ENCODE data around the gene DNLZ. TPM values are rescaled to one million over a fixed set of nuclear protein-coding genes. Genes with fewer than 3 reads are reported as not detected.

Gene DNLZ
- total and polyA plus RNA-seq, 9 of the 15 experiments (the other 6 are each of a cell fraction or from before 2014, with no cell fraction given) = 0.17 to 44.6 (median 3.4) TPM

DNA sequence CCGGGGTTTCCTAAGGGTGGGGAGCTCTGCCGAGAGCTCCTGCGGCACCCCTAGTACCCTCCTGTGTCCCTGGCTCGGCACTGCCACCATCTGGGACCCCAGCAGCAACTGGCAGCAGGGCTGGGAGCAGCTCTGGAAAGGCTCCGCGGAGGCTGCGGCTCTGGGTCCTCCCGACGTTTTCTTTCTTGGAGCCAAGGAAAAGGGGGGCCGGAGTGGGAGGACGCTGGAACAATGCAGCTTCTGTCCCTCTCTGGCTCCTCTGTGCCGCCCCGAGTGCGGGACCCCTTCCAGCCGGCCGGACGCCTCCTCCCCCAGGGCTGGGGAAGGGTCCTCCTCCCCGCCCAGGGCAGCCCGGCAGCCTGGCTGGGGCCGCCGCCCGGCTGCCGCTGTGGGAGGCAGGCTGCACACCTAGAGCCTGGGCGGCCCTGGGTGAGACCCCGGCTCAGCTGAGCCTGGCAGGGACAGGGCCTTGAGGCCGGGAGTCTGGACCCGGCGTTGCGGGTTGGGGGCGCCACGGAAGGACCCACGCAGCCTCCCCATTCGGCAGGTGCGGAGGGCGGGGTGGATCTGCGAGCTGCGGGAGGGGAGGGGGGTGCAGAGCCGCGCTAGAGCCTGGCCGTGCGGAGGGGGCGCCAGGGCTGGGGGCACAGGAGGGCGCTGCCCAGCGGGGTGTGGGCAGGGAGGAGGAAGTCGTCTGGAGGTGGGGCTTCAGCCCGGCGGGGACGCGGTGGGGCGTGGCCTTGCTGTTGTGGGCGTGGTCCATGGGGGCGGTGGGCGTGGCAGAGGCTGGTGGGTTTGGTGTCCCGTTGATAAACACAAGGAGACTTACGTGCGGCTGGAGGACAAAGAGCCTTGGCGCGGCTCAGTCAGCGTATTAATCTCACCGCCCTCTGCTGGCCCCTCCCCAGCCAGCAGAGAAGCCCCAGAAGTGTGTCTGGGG is 21.1 kb downstream of the DNLZ start (continued):
- TF ChIP-seq GABPA (tag; conservative IDR thresholded peaks at IDR 0.05; ENCODE audit: low read depth) (no peak), HOXB6 (CRISPR knock-in tag; IDR thresholded peaks at IDR 0.05; ENCODE audit: borderline replicate concordance) (no peak), ZNF766 (CRISPR knock-in tag; conservative IDR thresholded peaks at IDR 0.05) (no peak), NCOR1 (IDR thresholded peaks at IDR 0.05) (no peak), EGR1 (conservative IDR thresholded peaks at IDR 0.05) (peak; percentile 94), NRF1 (conservative IDR thresholded peaks at IDR 0.05 in 1 of 2, IDR thresholded peaks at IDR 0.05 in 1 of 2) (no peak), CSDE1 (IDR thresholded peaks at IDR 0.05) (no peak), NFE2L1 (tag; IDR thresholded peaks at IDR 0.05; ENCODE audit: borderline replicate concordance, low read depth) (no peak), SAFB (IDR thresholded peaks at IDR 0.05; ENCODE audit: borderline replicate concordance, low read depth, low read length) (no peak), HNRNPLL (IDR thresholded peaks at IDR 0.05; ENCODE audit: low read depth, low read length, poor library complexity, severe bottlenecking) (peak; percentile 52), NELFE (IDR thresholded peaks at IDR 0.05; ENCODE audit: insufficient read depth, insufficient read length) (no peak), PHB (CRISPR knock-in tag; IDR thresholded peaks at IDR 0.05) (no peak), RBFOX2 (IDR thresholded peaks at IDR 0.05; ENCODE audit: low read depth, low read length) (peak; percentile 45), ZNF584 (CRISPR knock-in tag; IDR thresholded peaks at IDR 0.05; ENCODE audit: low read depth) (no peak), POLR3G (IDR thresholded peaks at IDR 0.05; ENCODE audit: extremely low read depth, insufficient read length, insufficient replicate concordance) (no peak), ZSCAN29 (IDR thresholded peaks at IDR 0.05) (no peak), RCOR1 (IDR thresholded peaks at IDR 0.05; ENCODE audit: borderline replicate concordance in 1 of 2, low read depth in 2 of 2, low read length in 2 of 2) (peak in 1 of 2 experiments; percentile 30; a peak in 1 of 4 replicates), ELF2 (CRISPR knock-in tag; IDR thresholded peaks at IDR 0.05) (no peak)
- TF ChIP-seq, protein P1, sequence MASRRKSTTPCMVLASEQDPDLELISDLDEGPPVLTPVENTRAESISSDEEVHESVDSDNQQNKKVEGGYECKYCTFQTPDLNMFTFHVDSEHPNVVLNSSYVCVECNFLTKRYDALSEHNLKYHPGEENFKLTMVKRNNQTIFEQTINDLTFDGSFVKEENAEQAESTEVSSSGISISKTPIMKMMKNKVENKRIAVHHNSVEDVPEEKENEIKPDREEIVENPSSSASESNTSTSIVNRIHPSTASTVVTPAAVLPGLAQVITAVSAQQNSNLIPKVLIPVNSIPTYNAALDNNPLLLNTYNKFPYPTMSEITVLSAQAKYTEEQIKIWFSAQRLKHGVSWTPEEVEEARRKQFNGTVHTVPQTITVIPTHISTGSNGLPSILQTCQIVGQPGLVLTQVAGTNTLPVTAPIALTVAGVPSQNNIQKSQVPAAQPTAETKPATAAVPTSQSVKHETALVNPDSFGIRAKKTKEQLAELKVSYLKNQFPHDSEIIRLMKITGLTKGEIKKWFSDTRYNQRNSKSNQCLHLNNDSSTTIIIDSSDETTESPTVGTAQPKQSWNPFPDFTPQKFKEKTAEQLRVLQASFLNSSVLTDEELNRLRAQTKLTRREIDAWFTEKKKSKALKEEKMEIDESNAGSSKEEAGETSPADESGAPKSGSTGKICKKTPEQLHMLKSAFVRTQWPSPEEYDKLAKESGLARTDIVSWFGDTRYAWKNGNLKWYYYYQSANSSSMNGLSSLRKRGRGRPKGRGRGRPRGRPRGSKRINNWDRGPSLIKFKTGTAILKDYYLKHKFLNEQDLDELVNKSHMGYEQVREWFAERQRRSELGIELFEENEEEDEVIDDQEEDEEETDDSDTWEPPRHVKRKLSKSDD (conservative IDR thresholded peaks at IDR 0.05; ENCODE audit: low read length) = no peak
- TF ChIP-seq, protein P2, sequence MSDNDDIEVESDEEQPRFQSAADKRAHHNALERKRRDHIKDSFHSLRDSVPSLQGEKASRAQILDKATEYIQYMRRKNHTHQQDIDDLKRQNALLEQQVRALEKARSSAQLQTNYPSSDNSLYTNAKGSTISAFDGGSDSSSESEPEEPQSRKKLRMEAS (CRISPR knock-in tag; IDR thresholded peaks at IDR 0.05) = 0 out of 2 replicates have a peak, but pooled peaks have one; percentile 11
- TF ChIP-seq, protein P3, sequence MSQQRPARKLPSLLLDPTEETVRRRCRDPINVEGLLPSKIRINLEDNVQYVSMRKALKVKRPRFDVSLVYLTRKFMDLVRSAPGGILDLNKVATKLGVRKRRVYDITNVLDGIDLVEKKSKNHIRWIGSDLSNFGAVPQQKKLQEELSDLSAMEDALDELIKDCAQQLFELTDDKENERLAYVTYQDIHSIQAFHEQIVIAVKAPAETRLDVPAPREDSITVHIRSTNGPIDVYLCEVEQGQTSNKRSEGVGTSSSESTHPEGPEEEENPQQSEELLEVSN (IDR thresholded peaks at IDR 0.05; ENCODE audit: borderline replicate concordance in 1 of 2, extremely low read depth in 1 of 2, insufficient read depth in 1 of 2, insufficient read length in 1 of 2, low read depth in 1 of 2, low read length in 1 of 2, poor library complexity in 1 of 2, severe bottlenecking in 1 of 2) = no peak

Data from K562 (cell line).